Measurements from ENCODE around the gene CFAP74.

The CFAP74 gene

DNA sequence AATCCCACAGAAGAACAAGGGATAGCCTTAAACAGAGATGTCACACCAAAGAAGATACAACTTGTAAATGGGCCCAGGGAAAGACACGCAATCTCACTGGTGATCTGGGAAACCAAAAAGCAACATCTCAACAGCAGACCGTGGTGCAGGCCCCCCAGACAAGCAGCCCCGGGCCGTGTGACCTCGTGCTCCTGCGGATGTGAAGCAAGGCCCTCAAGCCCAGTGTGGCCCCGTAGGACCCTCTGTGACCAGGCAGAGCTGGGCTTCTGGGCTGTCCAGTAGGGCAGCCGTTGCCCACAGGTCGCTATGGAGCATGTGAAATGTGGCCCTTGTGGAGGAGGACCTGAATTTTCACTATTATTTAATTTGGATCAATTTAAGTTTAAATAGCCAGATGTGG lies 49.6 kb downstream of the CFAP74 start:
- no peak overlapping the region for H3K4me3 ChIP-seq (ENCODE audit: low read length in 2 of 2)
- no peak overlapping the region for H2AFZ ChIP-seq (ENCODE audit: low read length)
- no peak overlapping the region for H3K14ac ChIP-seq (ENCODE audit: low read length)
- peaks cover 0 to 13% (median 0%) of the 10 kb centered on the region in 3 experiments for H3K27me3 ChIP-seq (ENCODE audit: control insufficient read depth in 3 of 3, insufficient read depth in 3 of 3, low read depth in 1 of 3, low read length in 3 of 3)
- no peak overlapping the region for H4K8ac ChIP-seq (ENCODE audit: low read depth, low read length)
- no peak overlapping the region for H2BK120ac ChIP-seq (ENCODE audit: low read depth, low read length)
- no peak overlapping the region for H3K4me2 ChIP-seq (ENCODE audit: insufficient read depth, low read length, poor library complexity, severe bottlenecking)
- no peaks in the 10 kb centered on the region for H3K79me1 ChIP-seq (ENCODE audit: low read depth, low read length)
- H3K36me3 ChIP-seq (replicated peaks in 1 of 2; ENCODE audit: control insufficient read depth in 2 of 2, insufficient read depth in 2 of 2, low read length in 2 of 2), result no peaks in the 10 kb centered on the region
- H4K91ac ChIP-seq (ENCODE audit: low read depth, low read length, poor library complexity), result no peak overlapping the region
- no peaks in the 10 kb centered on the region for H3K9me3 ChIP-seq (replicated peaks in 1 of 2; ENCODE audit: control insufficient read depth in 2 of 2, insufficient read depth in 1 of 2, low read depth in 1 of 2, low read length in 2 of 2)
- no CpG with 5 or more reads among the region's 9 CpGs for WGBS, 2 donors (ENCODE audit: extremely low coverage in 2 of 2, insufficient read length in 2 of 2, insufficient replicate concordance in 1 of 2)
- H3K9ac ChIP-seq (ENCODE audit: low read depth, low read length, poor library complexity), result peak overlapping the region; percentile 63
- no peak overlapping the region for H2BK5ac ChIP-seq (ENCODE audit: low read length)
- H3K27ac ChIP-seq (replicated peaks; ENCODE audit: low read length), result no peak overlapping the region
- no peak overlapping the region for H2AK5ac ChIP-seq (ENCODE audit: low read depth, low read length)
- H2BK12ac ChIP-seq (ENCODE audit: low read length), result no peak overlapping the region
- peaks cover 0 to 3% of the 10 kb centered on the region in 2 donors for H3K4me1 ChIP-seq (ENCODE audit: control insufficient read depth in 2 of 2, insufficient read depth in 1 of 2, low read depth in 1 of 2, low read length in 2 of 2)
- no peak for DNase-seq (ENCODE audit: low spot score)
- no peak overlapping the region for H2BK15ac ChIP-seq (ENCODE audit: low read length)
- no peak overlapping the region for H3K23ac ChIP-seq (ENCODE audit: low read depth, low read length, poor library complexity)
- peak overlapping the region; percentile 59 for H3K18ac ChIP-seq (ENCODE audit: low read length)
- no peak overlapping the region for H3K4ac ChIP-seq (ENCODE audit: low read length)

DNA sequence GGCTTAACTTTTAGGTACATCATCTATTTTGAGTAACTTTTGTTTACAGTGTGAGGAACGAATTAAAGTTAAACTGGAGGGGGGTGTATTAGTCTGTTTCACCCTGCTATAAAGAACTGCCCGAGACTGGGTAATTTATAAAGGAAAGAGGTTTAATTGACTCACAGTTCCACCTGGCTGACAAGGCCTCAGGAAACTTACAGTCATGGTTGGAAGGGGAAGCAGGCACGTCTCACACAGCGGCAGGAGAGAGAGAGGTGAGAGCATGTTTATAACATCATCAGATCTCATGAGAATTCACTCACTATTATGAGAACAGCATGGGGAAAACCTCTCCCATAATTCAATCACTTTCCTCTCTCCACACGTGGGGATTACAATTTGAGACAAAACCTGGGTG lies 52.6 kb downstream of the CFAP74 start:
- Histone ChIP-seq H2AK5ac (ENCODE audit: low read depth, low read length) (no peak overlapping the region), H3K9me3 (replicated peaks in 1 of 2; ENCODE audit: control insufficient read depth in 2 of 2, insufficient read depth in 1 of 2, low read depth in 1 of 2, low read length in 2 of 2) (peaks cover 0 to under 1% of the 10 kb centered on the region in 2 donors), H3K14ac (ENCODE audit: low read length) (no peak overlapping the region), H3K23ac (ENCODE audit: low read depth, low read length, poor library complexity) (no peak overlapping the region), H2AFZ (ENCODE audit: low read length) (no peak overlapping the region), H3K79me1 (ENCODE audit: low read depth, low read length) (no peaks in the 10 kb centered on the region), H2BK120ac (ENCODE audit: low read depth, low read length) (no peak overlapping the region), H2BK12ac (ENCODE audit: low read length) (no peak overlapping the region), H3K4me2 (ENCODE audit: insufficient read depth, low read length, poor library complexity, severe bottlenecking) (no peak overlapping the region), H3K4me1 (ENCODE audit: control insufficient read depth in 2 of 2, insufficient read depth in 1 of 2, low read depth in 1 of 2, low read length in 2 of 2) (peaks cover 0 to 3% of the 10 kb centered on the region in 2 donors), H3K27me3 (ENCODE audit: control insufficient read depth in 3 of 3, insufficient read depth in 3 of 3, low read depth in 1 of 3, low read length in 3 of 3) (peaks cover 0 to 23% (median 0%) of the 10 kb centered on the region in 3 experiments), H2BK5ac (ENCODE audit: low read length) (no peak overlapping the region), H4K91ac (ENCODE audit: low read depth, low read length, poor library complexity) (no peak overlapping the region), H3K18ac (ENCODE audit: low read length) (no peak overlapping the region), H3K36me3 (replicated peaks in 1 of 2; ENCODE audit: control insufficient read depth in 2 of 2, insufficient read depth in 2 of 2, low read length in 2 of 2) (no peaks in the 10 kb centered on the region), H4K8ac (ENCODE audit: low read depth, low read length) (no peak overlapping the region), H3K4me3 (ENCODE audit: low read length in 2 of 2) (no peak overlapping the region), H2BK15ac (ENCODE audit: low read length) (no peak overlapping the region), H3K9ac (ENCODE audit: low read depth, low read length, poor library complexity) (no peak overlapping the region), H3K27ac (replicated peaks; ENCODE audit: low read length) (no peak overlapping the region), H3K4ac (ENCODE audit: low read length) (no peak overlapping the region)
- DNase-seq (ENCODE audit: low spot score), result no peak
- no CpG with 5 or more reads among the region's 5 CpGs for WGBS, 2 donors (ENCODE audit: extremely low coverage in 2 of 2, insufficient read length in 2 of 2, insufficient replicate concordance in 1 of 2)

DNA sequence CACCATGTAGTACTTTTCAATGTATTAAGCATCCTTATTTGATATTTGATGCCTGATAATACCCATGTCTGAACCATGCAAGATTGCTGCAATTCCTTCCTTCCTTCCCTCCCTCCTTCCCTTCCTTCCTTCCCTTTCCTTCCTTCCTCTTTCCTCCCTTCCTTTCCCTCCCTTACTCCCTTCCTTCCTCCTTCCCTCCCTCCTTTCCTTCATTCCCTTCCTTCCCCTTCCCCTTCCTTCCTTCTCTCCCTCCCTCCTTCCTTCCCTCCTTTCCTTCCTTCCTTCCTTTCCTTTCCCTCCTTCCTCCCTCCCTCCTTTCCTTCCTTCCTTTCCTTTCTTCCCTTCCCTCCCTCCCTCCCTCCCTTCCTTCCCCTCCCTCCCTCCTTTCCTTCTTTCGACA lies 54.8 kb downstream of the CFAP74 start:
- H2BK12ac ChIP-seq (ENCODE audit: low read length), result no peak overlapping the region
- no peaks in the 10 kb centered on the region for H3K79me1 ChIP-seq (ENCODE audit: low read depth, low read length)
- no peak overlapping the region for H3K14ac ChIP-seq (ENCODE audit: low read length)
- H2BK5ac ChIP-seq (ENCODE audit: low read length), result no peak overlapping the region
- H3K4me2 ChIP-seq (ENCODE audit: insufficient read depth, low read length, poor library complexity, severe bottlenecking), result no peak overlapping the region
- peaks cover 1 to 4% of the 10 kb centered on the region in 2 donors for H3K4me1 ChIP-seq (ENCODE audit: control insufficient read depth in 2 of 2, insufficient read depth in 1 of 2, low read depth in 1 of 2, low read length in 2 of 2)
- peaks cover 0 to 2% of the 10 kb centered on the region in 2 donors for H3K9me3 ChIP-seq (replicated peaks in 1 of 2; ENCODE audit: control insufficient read depth in 2 of 2, insufficient read depth in 1 of 2, low read depth in 1 of 2, low read length in 2 of 2)
- H3K4me3 ChIP-seq (ENCODE audit: low read length in 2 of 2), result no peak overlapping the region
- WGBS, 2 donors (ENCODE audit: extremely low coverage in 2 of 2, insufficient read length in 2 of 2, insufficient replicate concordance in 1 of 2), result no CpG with 5 or more reads among the region's 1 CpG
- H3K23ac ChIP-seq (ENCODE audit: low read depth, low read length, poor library complexity), result no peak overlapping the region
- H3K36me3 ChIP-seq (replicated peaks in 1 of 2; ENCODE audit: control insufficient read depth in 2 of 2, insufficient read depth in 2 of 2, low read length in 2 of 2), result no peaks in the 10 kb centered on the region
- H3K27ac ChIP-seq (replicated peaks; ENCODE audit: low read length), result no peak overlapping the region
- no peak overlapping the region for H3K18ac ChIP-seq (ENCODE audit: low read length)
- peaks cover 0 to 23% (median 0%) of the 10 kb centered on the region in 3 experiments for H3K27me3 ChIP-seq (ENCODE audit: control insufficient read depth in 3 of 3, insufficient read depth in 3 of 3, low read depth in 1 of 3, low read length in 3 of 3)
- no peak overlapping the region for H2AK5ac ChIP-seq (ENCODE audit: low read depth, low read length)
- DNase-seq (ENCODE audit: low spot score), result no peak
- no peak overlapping the region for H4K91ac ChIP-seq (ENCODE audit: low read depth, low read length, poor library complexity)
- no peak overlapping the region for H2AFZ ChIP-seq (ENCODE audit: low read length)
- no peak overlapping the region for H2BK15ac ChIP-seq (ENCODE audit: low read length)
- no peak overlapping the region for H3K4ac ChIP-seq (ENCODE audit: low read length)
- no peak overlapping the region for H2BK120ac ChIP-seq (ENCODE audit: low read depth, low read length)
- H4K8ac ChIP-seq (ENCODE audit: low read depth, low read length), result no peak overlapping the region
- no peak overlapping the region for H3K9ac ChIP-seq (ENCODE audit: low read depth, low read length, poor library complexity)

DNA sequence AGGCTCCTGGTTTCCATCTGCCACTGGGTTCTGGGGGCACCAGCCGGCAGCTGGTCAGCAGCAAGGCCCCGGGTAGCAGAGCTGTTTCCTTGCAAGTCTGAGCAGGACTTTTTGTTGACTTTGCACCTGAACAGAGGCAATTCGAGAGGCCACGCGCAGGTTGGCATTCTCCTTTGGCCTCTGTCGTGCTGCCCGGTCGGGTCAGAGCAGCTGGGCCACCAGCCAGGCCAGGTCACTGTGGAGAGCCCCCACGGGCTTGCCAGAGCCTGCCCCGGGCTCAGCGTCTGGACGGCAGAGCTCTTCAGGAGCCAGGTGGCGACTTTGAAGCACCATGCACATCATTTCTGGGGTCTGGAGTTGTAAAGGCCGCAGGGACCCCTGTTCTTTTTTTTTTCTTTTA lies 56.1 kb downstream of the CFAP74 start:
- no peak for DNase-seq (ENCODE audit: low spot score)
- H3K27ac ChIP-seq (replicated peaks; ENCODE audit: low read length), result no peak overlapping the region
- WGBS, 2 donors (ENCODE audit: extremely low coverage in 2 of 2, insufficient read length in 2 of 2, insufficient replicate concordance in 1 of 2), result no CpG with 5 or more reads among the region's 14 CpGs

More for the DNA sequence above, 56.1 kb downstream of the CFAP74 start:
- Histone ChIP-seq H2BK15ac (ENCODE audit: low read length) (no peak overlapping the region), H3K23ac (ENCODE audit: low read depth, low read length, poor library complexity) (no peak overlapping the region), H3K14ac (ENCODE audit: low read length) (peak overlapping the region; percentile 31), H3K4ac (ENCODE audit: low read length) (no peak overlapping the region), H3K9ac (ENCODE audit: low read depth, low read length, poor library complexity) (no peak overlapping the region), H2BK5ac (ENCODE audit: low read length) (peak overlapping the region; percentile 13), H3K4me1 (ENCODE audit: control insufficient read depth in 2 of 2, insufficient read depth in 1 of 2, low read depth in 1 of 2, low read length in 2 of 2) (peaks cover 6 to 7% of the 10 kb centered on the region in 2 donors), H3K27me3 (ENCODE audit: control insufficient read depth in 3 of 3, insufficient read depth in 3 of 3, low read depth in 1 of 3, low read length in 3 of 3) (peaks cover 0 to 24% (median 0%) of the 10 kb centered on the region in 3 experiments), H4K8ac (ENCODE audit: low read depth, low read length) (no peak overlapping the region), H2AK5ac (ENCODE audit: low read depth, low read length) (no peak overlapping the region), H3K18ac (ENCODE audit: low read length) (peak overlapping the region; percentile 89), H3K4me3 (ENCODE audit: low read length in 2 of 2) (no peak overlapping the region), H2AFZ (ENCODE audit: low read length) (no peak overlapping the region), H2BK120ac (ENCODE audit: low read depth, low read length) (no peak overlapping the region), H4K91ac (ENCODE audit: low read depth, low read length, poor library complexity) (no peak overlapping the region), H3K9me3 (replicated peaks in 1 of 2; ENCODE audit: control insufficient read depth in 2 of 2, insufficient read depth in 1 of 2, low read depth in 1 of 2, low read length in 2 of 2) (peaks cover 0 to 2% of the 10 kb centered on the region in 2 donors), H3K79me1 (ENCODE audit: low read depth, low read length) (no peaks in the 10 kb centered on the region), H2BK12ac (ENCODE audit: low read length) (no peak overlapping the region), H3K36me3 (replicated peaks in 1 of 2; ENCODE audit: control insufficient read depth in 2 of 2, insufficient read depth in 2 of 2, low read length in 2 of 2) (no peaks in the 10 kb centered on the region), H3K4me2 (ENCODE audit: insufficient read depth, low read length, poor library complexity, severe bottlenecking) (no peak overlapping the region)

Data from neuronal stem cell (in vitro differentiated cells).